ENCODE results near the gene PDZRN3.

PDZRN3 gene

GRCh38 chr3:73435055-73435454 is 189.7 kb downstream of the PDZRN3 start:
- H3K4me3 ChIP-seq (replicated peaks; ENCODE audit: low read depth, low read length), result no peak overlapping the region
- no peak for TF ChIP-seq CTCF (IDR thresholded peaks at IDR 0.05; ENCODE audit: low read depth, low read length, missing control alignments)
- no peak for DNase-seq (ENCODE audit: extremely low read depth, low read depth)

- no peak overlapping the region for H3K4me3 ChIP-seq (replicated peaks; ENCODE audit: low read depth, low read length)
- TF ChIP-seq CTCF (IDR thresholded peaks at IDR 0.05; ENCODE audit: low read depth, low read length, missing control alignments), result no peak
- DNase-seq (ENCODE audit: extremely low read depth, low read depth), result no peak
Measured at GRCh38 chr3:73433687-73434086, 191.1 kb downstream of the PDZRN3 start.

- no peak for DNase-seq (ENCODE audit: extremely low read depth, low read depth)
- H3K4me3 ChIP-seq (replicated peaks; ENCODE audit: low read depth, low read length), result no peak overlapping the region
- no peak for TF ChIP-seq CTCF (IDR thresholded peaks at IDR 0.05; ENCODE audit: low read depth, low read length, missing control alignments)
Measured at GRCh38 chr3:73433079-73433478, 191.7 kb downstream of the PDZRN3 start.

- TF ChIP-seq CTCF (IDR thresholded peaks at IDR 0.05; ENCODE audit: low read depth, low read length, missing control alignments), result no peak
- DNase-seq (ENCODE audit: extremely low read depth, low read depth), result no peak
- H3K4me3 ChIP-seq (replicated peaks; ENCODE audit: low read depth, low read length), result no peak overlapping the region
Measured at GRCh38 chr3:73432706-73433032, 192.1 kb downstream of the PDZRN3 start.

- peak; percentile 67 for TF ChIP-seq CTCF (IDR thresholded peaks at IDR 0.05; ENCODE audit: low read depth, low read length, missing control alignments)
- DNase-seq (ENCODE audit: extremely low read depth, low read depth), result no peak
- no peak overlapping the region for H3K4me3 ChIP-seq (replicated peaks; ENCODE audit: low read depth, low read length)
Measured at GRCh38 chr3:73432023-73432705, 192.6 kb downstream of the PDZRN3 start.

- no peak overlapping the region for H3K4me3 ChIP-seq (replicated peaks; ENCODE audit: low read depth, low read length)
- DNase-seq (ENCODE audit: extremely low read depth, low read depth), result no peak
- TF ChIP-seq CTCF (IDR thresholded peaks at IDR 0.05; ENCODE audit: low read depth, low read length, missing control alignments), result no peak
Measured at GRCh38 chr3:73431183-73431900, 193.4 kb downstream of the PDZRN3 start.

Data from HFF-Myc (cell line).